ENCODE data around the gene CRIP3. TPM values are rescaled to one million over a fixed set of nuclear protein-coding genes. Genes with fewer than 3 reads are reported as not detected.

CRIP3 gene
- total and polyA plus RNA-seq, 2 of the 13 experiments (the other 11 are each of a cell fraction or from before 2014, with no cell fraction given), result 6.3 to 9.3 TPM

DNA sequence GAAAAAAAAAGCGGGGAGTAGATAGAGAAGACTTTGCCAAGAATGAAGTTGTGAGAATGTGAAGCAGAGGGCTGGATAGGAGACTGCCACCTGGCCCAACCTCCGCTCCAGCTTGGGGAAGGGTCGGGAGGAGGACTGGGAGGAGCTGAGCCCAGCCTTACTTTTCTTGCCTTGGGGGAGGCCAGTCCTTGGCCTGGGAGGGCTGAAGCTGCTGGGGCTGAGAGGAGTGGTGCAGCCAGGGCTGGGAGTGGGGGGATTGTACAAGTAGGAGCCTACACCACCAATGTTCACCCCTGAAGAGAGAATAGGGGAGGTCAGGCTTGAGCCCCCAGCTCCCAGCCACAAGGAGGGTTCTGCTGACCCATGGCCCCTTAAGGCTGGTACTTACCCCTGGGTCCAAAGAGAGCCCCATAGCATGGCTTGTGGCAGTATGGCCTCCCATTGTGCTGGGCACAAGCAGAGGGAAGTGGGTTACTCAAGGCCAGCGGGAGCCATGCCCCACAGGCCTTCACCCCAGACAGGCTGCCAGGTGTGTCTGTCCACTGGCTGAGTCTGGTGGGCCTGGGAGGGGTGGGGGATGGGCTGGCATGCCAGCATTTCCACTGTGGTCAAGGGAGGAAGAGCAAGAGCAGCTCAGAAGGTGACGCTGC lies 1.1 kb downstream of the CRIP3 start (continued):
- TF ChIP-seq RBAK (CRISPR knock-in tag; IDR thresholded peaks at IDR 0.05) (no peak), ATM (IDR thresholded peaks at IDR 0.05; ENCODE audit: borderline replicate concordance) (no peak), ZBTB4 (CRISPR knock-in tag; IDR thresholded peaks at IDR 0.05; ENCODE audit: borderline replicate concordance) (peak; percentile 40; the same call in 1 of the 2 replicates), ZNF670 (CRISPR knock-in tag; IDR thresholded peaks at IDR 0.05; ENCODE audit: borderline replicate concordance) (no peak), HOXD1 (CRISPR knock-in tag; IDR thresholded peaks at IDR 0.05) (no peak), ZFY (CRISPR knock-in tag; IDR thresholded peaks at IDR 0.05) (0 out of 2 replicates have a peak, but pooled peaks have one; percentile 9), THAP11 (CRISPR knock-in tag; IDR thresholded peaks at IDR 0.05) (no peak), SUZ12 (IDR thresholded peaks at IDR 0.05; ENCODE audit: low read depth, low read length) (no peak), PCBP1 (IDR thresholded peaks at IDR 0.05; ENCODE audit: borderline replicate concordance, low read depth, low read length) (0 out of 2 replicates have a peak, but pooled peaks have one; percentile 39), ZC3H13 (CRISPR knock-in tag; IDR thresholded peaks at IDR 0.05) (no peak), TGIF2 (CRISPR knock-in tag; IDR thresholded peaks at IDR 0.05) (no peak), ZFYVE20 (CRISPR knock-in tag; IDR thresholded peaks at IDR 0.05; ENCODE audit: borderline replicate concordance, low read depth) (no peak), NFYB (CRISPR knock-in tag; IDR thresholded peaks at IDR 0.05) (no peak), ZNF552 (CRISPR knock-in tag; IDR thresholded peaks at IDR 0.05; ENCODE audit: borderline replicate concordance) (0 out of 2 replicates have a peak, but pooled peaks have one; percentile 47), ZBTB7B (CRISPR knock-in tag; IDR thresholded peaks at IDR 0.05) (0 out of 2 replicates have a peak, but pooled peaks have one; percentile 3), CSRNP2 (CRISPR knock-in tag; conservative IDR thresholded peaks at IDR 0.05; ENCODE audit: low read depth) (no peak), POLR2G (IDR thresholded peaks at IDR 0.05; ENCODE audit: low read depth, low read length) (no peak), ZFX (CRISPR knock-in tag; IDR thresholded peaks at IDR 0.05; ENCODE audit: low read depth) (no peak), ADNP (CRISPR knock-in tag; IDR thresholded peaks at IDR 0.05) (no peak)
- TF ChIP-seq, protein P1, sequence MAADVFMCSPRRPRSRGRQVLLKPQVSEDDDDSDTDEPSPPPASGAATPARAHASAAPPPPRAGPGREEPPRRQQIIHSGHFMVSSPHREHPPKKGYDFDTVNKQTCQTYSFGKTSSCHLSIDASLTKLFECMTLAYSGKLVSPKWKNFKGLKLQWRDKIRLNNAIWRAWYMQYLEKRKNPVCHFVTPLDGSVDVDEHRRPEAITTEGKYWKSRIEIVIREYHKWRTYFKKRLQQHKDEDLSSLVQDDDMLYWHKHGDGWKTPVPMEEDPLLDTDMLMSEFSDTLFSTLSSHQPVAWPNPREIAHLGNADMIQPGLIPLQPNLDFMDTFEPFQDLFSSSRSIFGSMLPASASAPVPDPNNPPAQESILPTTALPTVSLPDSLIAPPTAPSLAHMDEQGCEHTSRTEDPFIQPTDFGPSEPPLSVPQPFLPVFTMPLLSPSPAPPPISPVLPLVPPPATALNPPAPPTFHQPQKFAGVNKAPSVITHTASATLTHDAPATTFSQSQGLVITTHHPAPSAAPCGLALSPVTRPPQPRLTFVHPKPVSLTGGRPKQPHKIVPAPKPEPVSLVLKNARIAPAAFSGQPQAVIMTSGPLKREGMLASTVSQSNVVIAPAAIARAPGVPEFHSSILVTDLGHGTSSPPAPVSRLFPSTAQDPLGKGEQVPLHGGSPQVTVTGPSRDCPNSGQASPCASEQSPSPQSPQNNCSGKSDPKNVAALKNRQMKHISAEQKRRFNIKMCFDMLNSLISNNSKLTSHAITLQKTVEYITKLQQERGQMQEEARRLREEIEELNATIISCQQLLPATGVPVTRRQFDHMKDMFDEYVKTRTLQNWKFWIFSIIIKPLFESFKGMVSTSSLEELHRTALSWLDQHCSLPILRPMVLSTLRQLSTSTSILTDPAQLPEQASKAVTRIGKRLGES (CRISPR knock-in tag; IDR thresholded peaks at IDR 0.05; ENCODE audit: borderline replicate concordance), result no peak
